Right cardiac atrium (tissue), 5 donors: ENCODE data around the gene GSTA2. TPM values are rescaled to one million over a fixed set of nuclear protein-coding genes. Genes with fewer than 3 reads are reported as not detected.
"Not testable (repeated sequence)": the region's sequence is repeated elsewhere in the genome, so short reads cannot be mapped to it uniquely, and the experiment has no call there.

ENCODE experiments used
- ATAC-seq, 2 donors: fragments of 200-7000 bp; cut with Tn5 transposase; one replicate each; pipeline versions ENCODE4 v1.8.0 to v1.9.1; 2020; ENCODE audit warnings: moderate library complexity in 2 of 2, mild to moderate bottlenecking in 1 of 2
- DNase-seq, 3 donors: peaks; one replicate each; pipeline ENCODE4 v3.0.0-alpha.2; 2020
- H3K27ac ChIP-seq: one replicate; pipeline ENCODE4 v1.5.1; 2013; ENCODE audit warnings: mild to moderate bottlenecking, low read length, control low read depth, moderate library complexity
- H3K27me3 ChIP-seq: one replicate; pipeline ENCODE4 v1.6.1; 2013; ENCODE audit not compliant: control insufficient read depth, insufficient read depth
- H3K4me1 ChIP-seq: one replicate; pipeline ENCODE4 v1.6.1; 2013; ENCODE audit warnings: low read length; ENCODE audit not compliant: control insufficient read depth, insufficient read depth
- H3K4me3 ChIP-seq: one replicate; pipeline ENCODE4 v1.5.1; 2013; ENCODE audit warnings: low read length, control low read depth
- H3K9me3 ChIP-seq: one replicate; pipeline ENCODE4 v1.6.1; 2013; ENCODE audit warnings: low read length; ENCODE audit not compliant: control insufficient read depth
- whole genome bisulfite sequencing: extraction: QIAGEN DNeasy Blood & Tissue Kit; methylation state at CpG from one replicate; pipeline ENCODE4 v1.1.7; 2013; 5-methylcytosine and 5-hydroxymethylcytosine counted together
- intact Hi-C, 4 donors: fragments of 100-400 bp; cut with DNase I; formaldehyde crosslinking; loops; one replicate each; pipeline versions ENCODE4 v1.11.0 to v1.14.0; 2022 to 2023
- polyA plus RNA-seq: library from polyadenylated mRNA; stranded (reverse); fragments of 200-250 nt; gene quantifications from one replicate; pipeline ENCODE4 v1.2.3, GENCODE V29; 2013
- total RNA-seq, 4 donors: library from RNA; stranded (reverse); fragmentation: NEBNext Ultra II Directional; extraction: Animal tissue kit (Norgen Biotek cat#: 25700); gene quantifications; one replicate each; pipeline ENCODE4 v1.2.1, GENCODE V29; 2021
- donor health status: healthy with polysubstance abuse.
- donor health status: DM: no; HTN: yes; CAD: no.
- donor health status: DM: no; HTN: no; CAD: no.
- donor health status: DM: no; HTN: yes; CAD: no; lungs with severe emphysema.
- donor health status: DM: yes; HTN: yes; CAD: no.

Gene GSTA2
- total and polyA plus RNA-seq, 5 donors = not detected

DNA sequence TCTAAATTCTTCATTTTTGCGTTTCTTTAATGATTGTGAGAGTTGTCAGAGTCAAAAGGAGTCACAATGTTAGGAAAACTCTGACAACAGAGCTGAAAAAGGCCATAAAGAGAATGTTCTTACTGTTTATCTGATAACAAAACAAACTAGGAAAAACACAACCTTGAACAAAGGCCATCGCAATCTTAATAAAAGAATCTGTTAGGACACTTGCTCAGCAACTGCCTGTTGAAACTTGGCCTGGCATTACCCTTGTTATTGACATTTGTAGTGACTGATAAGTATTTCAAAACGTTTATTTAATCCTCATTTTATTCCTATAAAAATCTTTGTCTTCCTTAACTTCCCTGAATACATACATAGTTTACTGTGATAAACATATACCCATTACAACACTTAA lies 24.6 kb upstream of the GSTA2 start:
- intact Hi-C loops = no loop called here
- DNase-seq = no peak

DNA sequence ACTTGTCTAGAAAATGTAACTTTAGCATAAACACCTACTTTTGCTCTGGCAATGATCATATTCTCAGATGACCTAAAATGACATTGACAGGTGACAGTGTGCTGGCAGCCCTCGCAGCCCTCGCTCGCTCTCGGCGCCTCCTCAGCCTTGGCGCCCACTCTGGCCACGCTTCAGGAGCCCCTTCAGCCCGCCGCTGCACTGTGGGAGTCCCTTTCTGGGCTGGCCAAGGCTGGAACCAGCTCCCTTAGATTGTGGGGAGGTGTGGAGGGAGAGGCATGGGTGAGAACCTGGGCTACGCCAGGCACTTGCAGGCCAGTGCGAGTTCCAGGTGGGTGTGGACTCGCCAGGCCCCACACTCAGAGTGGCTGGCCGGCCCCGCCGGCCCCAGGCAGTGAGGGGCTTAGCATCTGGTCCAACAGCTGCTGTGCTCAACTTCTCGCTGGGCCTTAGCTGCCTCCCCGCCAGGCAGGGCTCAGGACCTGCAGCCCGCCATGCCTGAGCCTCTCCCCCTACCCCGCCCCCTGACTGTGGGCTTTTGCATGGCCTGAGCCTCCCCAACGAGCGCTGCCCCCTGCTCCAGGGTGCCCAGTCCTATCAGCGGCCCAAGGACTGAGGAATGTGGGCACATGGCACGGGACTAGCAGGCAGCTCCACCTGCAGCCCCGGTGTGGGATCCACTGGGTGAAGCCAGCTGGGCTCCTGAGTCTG lies 23.1 kb upstream of the GSTA2 start:
- no peak for ATAC-seq
- intact Hi-C loops = no loop called here
- 95% methylated on average over 24 of the region's 24 CpGs for WGBS

More for the DNA sequence above, 24.6 kb upstream of the GSTA2 start:
- no peak for ATAC-seq
- H3K4me1 ChIP-seq = no peaks in the 10 kb centered on the region
- no peak overlapping the region for H3K27ac ChIP-seq
- H3K4me3 ChIP-seq = no peak overlapping the region
- no peaks in the 10 kb centered on the region for H3K27me3 ChIP-seq
- H3K9me3 ChIP-seq = no peaks in the 10 kb centered on the region
- 48% methylated on average over 3 of the region's 3 CpGs for WGBS

DNA sequence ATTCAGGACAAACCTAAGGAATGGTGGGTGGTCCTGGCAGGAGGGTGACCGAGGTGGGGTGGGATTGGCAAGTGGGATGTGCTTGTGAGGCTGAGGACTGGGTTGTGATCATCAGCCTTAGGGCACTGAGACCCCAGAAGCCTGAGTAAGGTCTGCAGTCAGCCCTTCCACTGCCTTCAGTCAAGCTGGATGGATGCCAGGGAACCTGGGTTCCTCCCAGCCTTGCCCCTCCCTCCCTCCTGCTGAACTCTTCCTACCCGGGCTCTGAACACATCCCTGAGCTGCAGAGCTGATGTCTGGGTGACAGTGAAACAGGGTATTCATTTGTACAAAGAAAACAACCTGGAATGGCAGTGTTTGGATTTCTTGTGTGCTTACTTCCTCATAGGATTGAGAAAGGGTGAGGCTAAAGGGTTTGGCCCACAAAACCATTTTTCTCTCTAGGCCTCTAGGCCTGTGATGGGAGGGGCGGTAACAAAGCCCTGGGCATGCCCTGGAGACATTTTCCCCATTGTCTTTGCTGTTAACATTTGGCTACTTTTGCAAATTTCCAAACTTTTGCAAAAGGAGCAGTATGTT lies 19.5 kb upstream of the GSTA2 start:
- WGBS = 32% methylated on average over 3 of the region's 3 CpGs
- H3K4me1 ChIP-seq, intact Hi-C loops, H3K27ac ChIP-seq, H3K9me3 ChIP-seq, H3K4me3 ChIP-seq, DNase-seq, ATAC-seq, H3K27me3 ChIP-seq: not testable (repeated sequence)

More for the DNA sequence above, 23.1 kb upstream of the GSTA2 start:
- DNase-seq = no peak
- Histone ChIP-seq H3K27me3 (no peaks in the 10 kb centered on the region), H3K4me3 (no peak overlapping the region), H3K9me3 (no peaks in the 10 kb centered on the region), H3K27ac (no peak overlapping the region), H3K4me1 (no peaks in the 10 kb centered on the region)

DNA sequence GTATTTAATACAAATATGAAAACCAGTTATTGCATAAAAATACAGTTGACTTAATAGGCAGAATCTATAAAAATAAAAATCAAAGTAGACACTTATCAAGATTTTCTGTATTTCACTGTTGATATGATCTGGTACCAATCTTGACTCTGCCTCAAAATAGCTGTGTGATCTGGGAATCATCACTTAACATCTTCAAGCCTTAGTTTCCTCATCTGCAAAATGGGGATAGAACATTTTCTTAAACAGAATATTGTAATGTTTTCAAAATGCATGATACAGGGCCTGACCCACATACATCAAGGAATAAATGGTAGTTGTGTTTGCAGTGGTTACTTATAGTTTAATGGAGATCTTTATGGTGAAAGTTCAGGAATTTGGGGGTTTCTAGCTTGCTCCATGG lies 18.9 kb upstream of the GSTA2 start:
- ATAC-seq, intact Hi-C loops, H3K4me1 ChIP-seq: not testable (repeated sequence)

DNA sequence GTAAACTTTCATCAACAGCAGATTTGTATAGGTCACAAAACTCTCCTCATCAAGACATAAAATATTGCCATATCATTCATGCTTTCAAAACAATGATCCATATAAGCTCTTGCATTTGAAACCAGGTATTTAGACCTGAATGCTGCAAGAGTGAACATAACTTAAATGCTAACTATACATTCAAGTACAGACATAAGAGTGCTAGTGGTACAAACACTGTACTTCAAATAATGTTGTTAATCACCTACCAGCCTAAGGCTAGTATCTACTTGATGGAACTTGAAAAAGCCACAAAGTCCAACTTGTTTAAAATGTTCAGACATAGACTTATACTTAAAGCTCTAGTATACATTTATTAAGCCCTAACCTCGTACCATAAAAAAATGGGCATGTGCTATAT lies 16.0 kb upstream of the GSTA2 start:
- no peaks in the 10 kb centered on the region for H3K27me3 ChIP-seq
- no peak overlapping the region for H3K27ac ChIP-seq
- H3K9me3 ChIP-seq = no peaks in the 10 kb centered on the region
- intact Hi-C loops = no loop called here
- ATAC-seq = no peak
- no peak for DNase-seq
- 42% methylated on average over 1 of the region's 1 CpG for WGBS
- no peaks in the 10 kb centered on the region for H3K4me1 ChIP-seq
- H3K4me3 ChIP-seq = no peak overlapping the region

More for the DNA sequence above, 18.9 kb upstream of the GSTA2 start:
- not testable (repeated sequence) for H3K4me3 ChIP-seq, H3K27ac ChIP-seq, DNase-seq, H3K9me3 ChIP-seq, H3K27me3 ChIP-seq

DNA sequence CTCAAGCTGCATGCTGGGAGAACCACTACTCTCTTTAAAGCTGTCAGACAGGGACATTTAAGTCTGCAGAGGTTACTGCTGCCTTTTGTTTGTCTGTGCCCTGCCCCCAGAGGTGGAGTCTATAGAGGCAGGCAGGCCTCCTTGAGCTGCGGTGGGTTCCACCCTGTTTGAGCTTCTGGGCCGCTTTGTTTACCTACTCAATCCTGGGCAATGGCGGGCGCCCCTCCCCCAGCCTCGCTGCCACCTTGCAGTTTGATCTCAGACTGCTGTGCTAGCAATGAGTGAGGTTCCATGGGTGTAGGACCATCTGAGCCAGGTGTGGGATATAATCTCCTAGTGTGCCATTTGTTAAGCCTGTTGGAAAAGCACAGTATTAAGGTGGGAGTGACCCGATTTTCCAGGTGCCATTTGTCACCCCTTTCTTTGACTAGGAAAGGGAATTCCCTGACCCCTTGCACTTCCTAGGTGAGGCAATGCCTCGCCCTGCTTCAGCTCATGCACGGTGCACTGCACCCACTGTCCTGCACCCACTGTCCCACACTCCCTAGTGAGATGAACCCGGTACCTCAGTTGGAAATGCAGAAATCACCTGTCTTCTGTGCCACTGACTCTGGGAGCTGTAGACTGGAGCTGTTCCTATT lies 13.6 kb upstream of the GSTA2 start:
- ATAC-seq, H3K27ac ChIP-seq, intact Hi-C loops, H3K9me3 ChIP-seq, DNase-seq, H3K4me1 ChIP-seq, H3K4me3 ChIP-seq, H3K27me3 ChIP-seq: not testable (repeated sequence)
- WGBS = 88% methylated on average over 9 of the region's 9 CpGs

DNA sequence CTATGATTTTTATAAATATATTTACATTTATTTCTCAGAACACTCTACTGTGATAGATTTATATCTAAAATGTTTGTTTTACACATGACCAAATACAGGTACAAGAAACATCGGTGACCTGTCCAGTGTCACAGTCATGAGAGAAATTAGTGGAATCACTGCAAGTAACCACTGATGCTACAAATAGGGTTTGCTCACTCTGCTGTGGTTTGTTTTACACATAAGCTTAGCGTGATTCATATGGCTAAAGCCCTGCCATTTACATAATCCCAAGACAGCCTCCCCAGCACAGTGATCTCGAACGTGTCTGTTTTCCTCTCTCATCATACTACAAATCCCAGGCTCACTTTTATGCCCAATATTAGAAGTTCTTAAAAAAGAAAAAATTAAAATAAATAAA lies 6.1 kb upstream of the GSTA2 start:
- 63% methylated on average over 4 of the region's 4 CpGs for WGBS

DNA sequence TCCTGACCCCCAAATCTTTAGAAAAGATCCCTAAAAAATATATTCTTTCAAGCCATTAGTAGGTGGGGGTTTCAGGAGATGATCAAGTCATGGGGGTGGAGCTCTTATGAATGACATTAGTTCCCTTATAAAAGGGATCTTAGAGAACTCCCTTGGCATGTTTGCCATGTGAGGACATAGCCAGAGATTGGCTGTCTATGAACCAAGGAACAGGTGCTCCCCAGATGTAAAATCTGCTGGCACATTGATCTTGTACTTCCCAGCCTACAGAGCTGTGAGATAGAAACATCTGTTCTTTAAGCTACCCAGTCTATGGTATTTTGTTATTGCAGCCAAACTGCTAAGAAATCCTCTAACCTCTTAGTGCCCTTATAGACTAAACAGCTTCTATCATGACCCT lies 4.4 kb upstream of the GSTA2 start:
- DNase-seq, H3K9me3 ChIP-seq, H3K27ac ChIP-seq, H3K4me1 ChIP-seq, H3K27me3 ChIP-seq, H3K4me3 ChIP-seq, intact Hi-C loops, ATAC-seq: not testable (repeated sequence)

More for the DNA sequence above, 6.1 kb upstream of the GSTA2 start:
- DNase-seq, H3K27me3 ChIP-seq, H3K4me1 ChIP-seq, H3K4me3 ChIP-seq, H3K9me3 ChIP-seq, intact Hi-C loops, ATAC-seq, H3K27ac ChIP-seq: not testable (repeated sequence)

DNA sequence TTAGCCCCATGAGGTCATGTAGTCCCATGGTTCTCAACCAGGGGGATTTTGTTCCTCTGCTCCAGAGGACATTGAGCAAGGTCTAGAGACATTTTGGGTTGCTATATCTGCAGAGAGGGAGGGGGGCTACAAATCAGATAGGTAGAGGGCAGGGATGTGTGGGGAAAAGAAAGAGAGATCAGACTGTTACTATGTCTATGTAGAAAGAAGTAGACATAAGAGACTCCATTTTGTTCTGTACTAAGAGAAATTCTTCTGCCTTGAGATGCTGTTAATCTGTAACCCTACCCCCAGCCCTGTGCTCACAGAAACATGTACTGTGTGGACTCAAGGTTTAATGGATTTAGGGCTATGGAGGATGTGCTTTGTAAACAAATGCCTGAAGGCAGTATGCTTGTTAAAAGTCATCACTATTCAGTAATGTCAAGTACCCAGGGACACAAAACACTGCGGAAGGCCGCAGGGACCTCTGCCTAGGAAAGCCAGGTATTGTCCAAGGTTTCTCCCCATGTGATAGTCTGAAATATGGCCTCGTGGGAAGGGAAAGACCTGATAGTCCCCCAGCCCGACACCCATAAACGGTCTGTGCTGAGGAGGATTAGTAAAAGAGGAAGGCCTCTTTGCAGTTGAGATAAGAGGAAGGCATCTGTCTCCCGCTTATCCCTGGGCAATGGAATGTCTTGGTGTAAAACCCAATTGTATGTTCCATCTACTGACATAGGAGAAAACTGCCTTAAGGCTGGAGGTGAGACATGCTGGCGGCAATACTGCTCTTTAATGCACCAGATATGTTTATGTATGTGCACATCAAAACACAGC lies 1.4 kb downstream of the GSTA2 start:
- H3K27me3 ChIP-seq, H3K4me3 ChIP-seq, intact Hi-C loops, DNase-seq, H3K4me1 ChIP-seq, ATAC-seq, H3K27ac ChIP-seq, H3K9me3 ChIP-seq: not testable (repeated sequence)
- WGBS = 55% methylated on average over 7 of the region's 7 CpGs

DNA sequence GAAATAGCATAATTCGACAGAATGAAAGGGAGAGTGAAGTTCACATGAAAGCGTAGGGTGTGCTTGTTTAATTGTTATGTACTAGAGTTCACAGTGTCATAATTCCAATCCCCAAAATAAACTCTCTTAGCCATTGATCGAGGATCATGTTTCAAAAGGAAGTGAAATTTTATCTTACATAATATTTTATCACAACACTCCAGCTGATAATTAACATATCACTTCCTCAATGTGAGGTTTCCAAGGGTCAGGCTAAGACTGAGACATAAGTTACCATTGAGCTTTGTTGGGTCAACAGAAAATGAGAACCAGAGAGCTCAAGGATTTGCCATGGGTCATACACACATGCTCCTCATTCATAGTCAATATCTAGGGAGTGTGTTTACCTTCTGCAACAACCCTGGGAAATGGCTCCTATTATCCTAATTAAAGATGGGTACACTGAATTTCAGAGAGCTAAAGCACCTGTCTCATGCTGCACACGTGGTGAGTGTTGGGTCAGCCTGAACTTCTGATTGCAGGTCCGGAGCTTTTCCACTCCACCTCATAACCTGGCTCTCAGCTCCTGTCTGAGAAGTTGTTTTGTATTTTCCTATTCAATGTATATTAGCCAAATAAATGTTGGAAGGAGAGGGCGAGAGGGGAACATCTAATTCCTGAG lies 3.0 kb downstream of the GSTA2 start:
- ATAC-seq = no peak
- intact Hi-C loops = no loop called here
- WGBS = 63% methylated on average over 6 of the region's 6 CpGs
- Histone ChIP-seq H3K9me3 (no peaks in the 10 kb centered on the region), H3K27ac (no peak overlapping the region), H3K4me1 (no peaks in the 10 kb centered on the region), H3K27me3 (no peaks in the 10 kb centered on the region), H3K4me3 (no peak overlapping the region)
- no peak for DNase-seq
